SIG-M5 treated with dmso at 0.1 percent for 504 hours (cell line): Measurements from ENCODE around the gene LRIT2.
"Not testable (repeated sequence)": the region's sequence is repeated elsewhere in the genome, so short reads cannot be mapped to it uniquely, and the experiment has no call there.

Experiments
- DNase-seq: peaks from one replicate; lab custom pipeline; 2025; ENCODE audit not compliant: unreplicated experiment; lab: John Stamatoyannopoulos, UW

LRIT2 gene

GRCh38 chr10:84185526-84186175 lies 39.7 kb downstream of the LRIT2 start:
- no peak for DNase-seq

GRCh38 chr10:84184517-84184916 lies 40.8 kb downstream of the LRIT2 start:
- no peak for DNase-seq

- DNase-seq: no peak
These were observed 43.7 kb downstream of the LRIT2 start for GRCh38 chr10:84181631-84182030.

- DNase-seq: not testable (repeated sequence)
These were observed 45.0 kb downstream of the LRIT2 start for GRCh38 chr10:84180386-84180785.

GRCh38 chr10:84179059-84179710 lies 46.2 kb downstream of the LRIT2 start:
- no peak for DNase-seq

- DNase-seq: no peak
These were observed 47.2 kb downstream of the LRIT2 start for GRCh38 chr10:84178160-84178609.

GRCh38 chr10:84177541-84178141 lies 47.7 kb downstream of the LRIT2 start:
- DNase-seq: no peak

- DNase-seq: no peak
These were observed 48.4 kb downstream of the LRIT2 start for GRCh38 chr10:84176836-84177474.

GRCh38 chr10:84176351-84176750 lies 49.0 kb downstream of the LRIT2 start:
- DNase-seq: no peak

- DNase-seq: no peak
These were observed 49.9 kb downstream of the LRIT2 start for GRCh38 chr10:84175436-84175835.

GRCh38 chr10:84173501-84173929 lies 51.8 kb downstream of the LRIT2 start, which contains the start of gene GPR15LG:
TSS of gene GPR15LG (plus strand) at chr10:84173801. CDS start at chr10:84173852, 51 bp downstream.
- no peak for DNase-seq

- no peak for DNase-seq
These were observed 52.6 kb downstream of the LRIT2 start for GRCh38 chr10:84172467-84173356.

GRCh38 chr10:84171700-84172466 lies 53.5 kb downstream of the LRIT2 start:
- DNase-seq: not testable (repeated sequence)

GRCh38 chr10:84171237-84171636 lies 54.1 kb downstream of the LRIT2 start:
- DNase-seq: not testable (repeated sequence)
